ENCODE data around the gene DUSP28. TPM values are rescaled to one million over a fixed set of nuclear protein-coding genes. Genes with fewer than 3 reads are reported as not detected.
A peak's percentile ranks its signal among the peaks of the same experiment; 100 is the strongest.

The DUSP28 gene
- total RNA-seq, 1 donor from 2014 or later = 72.3 TPM

DNA sequence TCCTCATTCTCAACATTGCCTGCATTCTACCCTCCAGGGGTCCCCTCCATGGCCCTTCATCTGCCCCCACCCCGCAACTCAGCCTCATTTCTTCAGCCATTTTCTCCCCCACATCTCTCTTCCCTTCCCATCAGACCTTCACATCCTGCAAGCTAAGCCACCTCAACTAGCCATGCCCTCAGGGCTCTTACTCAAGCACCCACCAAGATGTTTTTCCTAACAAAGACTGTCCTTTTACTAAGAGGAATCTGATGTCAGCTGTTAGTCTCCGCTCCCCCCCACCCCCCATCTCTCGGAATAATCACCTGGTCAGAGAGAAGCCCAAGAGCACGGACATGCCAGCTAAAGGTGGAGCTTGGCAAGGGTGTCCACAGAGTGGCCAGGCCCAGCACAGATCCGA lies 21.7 kb downstream of the DUSP28 start:
- Histone ChIP-seq H3K27me3 (no peaks in the 10 kb centered on the region), H3K27ac (no peak overlapping the region), H3K4me3 (no peak overlapping the region), H3K9me3 (no peaks in the 10 kb centered on the region), H3K36me3 (peaks cover 11 to 16% of the 10 kb centered on the region in 2 donors), H3K4me1 (peaks cover 12 to 14% of the 10 kb centered on the region in 2 donors)
- DNase-seq (ENCODE audit: low spot score in 2 of 2) = no peak
- TF ChIP-seq, protein P1, sequence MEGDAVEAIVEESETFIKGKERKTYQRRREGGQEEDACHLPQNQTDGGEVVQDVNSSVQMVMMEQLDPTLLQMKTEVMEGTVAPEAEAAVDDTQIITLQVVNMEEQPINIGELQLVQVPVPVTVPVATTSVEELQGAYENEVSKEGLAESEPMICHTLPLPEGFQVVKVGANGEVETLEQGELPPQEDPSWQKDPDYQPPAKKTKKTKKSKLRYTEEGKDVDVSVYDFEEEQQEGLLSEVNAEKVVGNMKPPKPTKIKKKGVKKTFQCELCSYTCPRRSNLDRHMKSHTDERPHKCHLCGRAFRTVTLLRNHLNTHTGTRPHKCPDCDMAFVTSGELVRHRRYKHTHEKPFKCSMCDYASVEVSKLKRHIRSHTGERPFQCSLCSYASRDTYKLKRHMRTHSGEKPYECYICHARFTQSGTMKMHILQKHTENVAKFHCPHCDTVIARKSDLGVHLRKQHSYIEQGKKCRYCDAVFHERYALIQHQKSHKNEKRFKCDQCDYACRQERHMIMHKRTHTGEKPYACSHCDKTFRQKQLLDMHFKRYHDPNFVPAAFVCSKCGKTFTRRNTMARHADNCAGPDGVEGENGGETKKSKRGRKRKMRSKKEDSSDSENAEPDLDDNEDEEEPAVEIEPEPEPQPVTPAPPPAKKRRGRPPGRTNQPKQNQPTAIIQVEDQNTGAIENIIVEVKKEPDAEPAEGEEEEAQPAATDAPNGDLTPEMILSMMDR (IDR thresholded peaks at IDR 0.05) = no peak
- intact Hi-C loops (cut with DNase I) = no loop called here

DNA sequence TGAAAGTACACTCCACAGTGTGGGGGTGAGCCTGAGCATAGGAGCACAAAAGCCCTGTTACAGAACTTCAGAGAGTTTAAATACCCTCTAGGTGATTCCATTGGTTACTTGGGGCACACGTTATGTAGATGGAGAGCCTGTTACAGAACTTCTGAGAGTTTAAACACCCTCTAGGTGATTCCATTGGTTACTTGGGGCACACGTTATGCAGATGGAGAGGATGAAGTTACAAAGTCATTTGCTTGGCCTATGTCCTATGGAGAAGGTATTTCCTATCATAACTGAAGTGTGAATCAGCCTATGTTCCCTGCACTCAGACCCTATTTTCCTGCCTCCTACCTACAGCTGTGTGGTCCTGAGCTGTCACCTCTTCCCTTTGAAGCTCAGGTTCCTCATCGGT lies 22.6 kb downstream of the DUSP28 start:
- no peak for DNase-seq (ENCODE audit: low spot score in 2 of 2)
- Histone ChIP-seq H3K4me1 (peaks cover 17 to 20% of the 10 kb centered on the region in 2 donors), H3K27ac (no peak overlapping the region), H3K36me3 (peaks cover 4 to 7% of the 10 kb centered on the region in 2 donors), H3K27me3 (no peaks in the 10 kb centered on the region), H3K4me3 (no peak overlapping the region), H3K9me3 (no peaks in the 10 kb centered on the region)
- intact Hi-C loops (cut with DNase I) = no loop called here
- TF ChIP-seq, protein P1 (IDR thresholded peaks at IDR 0.05) = no peak

DNA sequence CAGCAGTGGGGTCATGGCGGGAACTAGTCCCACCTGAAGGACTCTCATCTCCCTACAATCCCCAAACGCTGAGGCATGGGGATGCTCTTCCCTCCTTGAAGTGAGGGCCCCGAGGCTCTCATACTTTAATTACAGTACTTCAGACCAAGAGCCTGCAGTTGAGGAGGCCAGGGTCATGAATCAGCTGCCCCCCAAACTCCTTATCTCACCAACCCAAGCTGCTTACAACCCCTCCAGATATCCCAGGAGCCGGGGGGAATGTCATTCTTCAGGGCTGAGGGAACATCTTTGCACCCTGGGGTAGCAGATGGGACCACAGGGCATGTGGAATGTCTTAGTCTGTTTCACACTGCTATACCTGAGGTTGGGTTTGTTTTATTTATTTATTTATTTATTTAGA lies 23.6 kb downstream of the DUSP28 start:
- TF ChIP-seq, protein P1 (IDR thresholded peaks at IDR 0.05) = no peak
- peaks cover 20 to 28% of the 10 kb centered on the region in 2 donors for H3K4me1 ChIP-seq

DNA sequence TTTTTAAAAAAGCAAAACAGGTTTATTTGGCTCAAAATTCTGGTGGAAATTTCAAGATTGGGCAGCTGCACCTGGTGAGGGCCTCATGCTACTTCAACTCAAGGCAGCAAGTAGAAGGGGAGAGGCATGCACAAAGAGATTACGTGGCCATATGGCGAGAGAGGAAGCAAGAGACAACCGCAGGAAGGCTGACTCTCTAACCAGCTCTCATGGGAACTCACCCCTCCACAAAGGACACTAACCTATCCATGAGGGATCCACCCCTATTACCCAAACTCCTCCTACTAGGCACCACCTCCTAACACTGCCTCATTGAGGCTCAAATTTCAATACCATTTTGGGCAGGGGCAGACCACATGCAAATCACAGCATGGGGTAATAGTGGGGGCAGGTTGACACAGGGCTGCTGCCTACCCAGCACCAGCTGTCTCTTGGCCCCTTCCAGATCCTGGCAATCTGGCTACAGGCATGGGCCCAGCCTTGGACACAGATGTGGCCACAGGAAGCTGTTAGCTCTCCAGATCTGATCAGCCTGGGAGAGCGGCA lies 24.4 kb downstream of the DUSP28 start:
- TF ChIP-seq, protein P1 (IDR thresholded peaks at IDR 0.05) = no peak
- Histone ChIP-seq H3K27me3 (no peaks in the 10 kb centered on the region), H3K4me1 (peaks cover 20 to 28% of the 10 kb centered on the region in 2 donors), H3K27ac (no peak overlapping the region), H3K36me3 (peaks cover 0 to 3% of the 10 kb centered on the region in 2 donors), H3K4me3 (peak overlapping the region in 1 of 2 donors; percentile 97), H3K9me3 (no peaks in the 10 kb centered on the region)
- no peak for DNase-seq (ENCODE audit: low spot score in 2 of 2)
- intact Hi-C loops (cut with DNase I) = no loop called here

More for the DNA sequence above, 23.6 kb downstream of the DUSP28 start:
- Histone ChIP-seq H3K36me3 (no peaks in the 10 kb centered on the region), H3K27me3 (no peaks in the 10 kb centered on the region), H3K4me3 (no peak overlapping the region), H3K9me3 (no peaks in the 10 kb centered on the region), H3K27ac (no peak overlapping the region)
- no peak for DNase-seq (ENCODE audit: low spot score in 2 of 2)
- intact Hi-C loops (cut with DNase I) = no loop called here

DNA sequence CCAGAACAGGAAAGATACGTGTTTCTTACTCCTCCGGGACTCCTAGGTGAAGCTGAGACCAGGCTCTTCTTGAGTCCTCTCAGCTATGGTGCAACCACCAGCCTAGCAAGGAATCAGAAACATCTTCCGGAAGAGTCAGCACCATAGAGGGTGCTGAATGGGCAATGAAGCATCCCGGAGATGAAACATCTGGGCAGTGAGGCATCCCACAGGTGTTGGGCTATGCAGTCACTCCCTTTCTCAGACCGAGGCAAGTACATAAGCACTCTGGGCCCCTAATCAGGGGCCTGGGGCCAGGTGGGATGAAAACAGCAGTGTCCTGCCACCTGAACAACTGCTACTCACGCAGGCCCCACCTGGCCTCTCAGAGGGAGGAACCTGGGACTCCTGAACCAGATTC lies 24.9 kb downstream of the DUSP28 start:
- Histone ChIP-seq H3K9me3 (no peaks in the 10 kb centered on the region), H3K4me3 (peak overlapping the region; percentile 97 to 99), H3K36me3 (peaks cover 3 to 9% of the 10 kb centered on the region in 2 donors), H3K4me1 (peaks cover 20 to 28% of the 10 kb centered on the region in 2 donors), H3K27ac (no peak overlapping the region), H3K27me3 (no peaks in the 10 kb centered on the region)
- DNase-seq (ENCODE audit: low spot score in 2 of 2) = no peak
- TF ChIP-seq, protein P1 (IDR thresholded peaks at IDR 0.05) = no peak
- intact Hi-C loops (cut with DNase I) = no loop called here
